ENCODE data around the gene IWS1. TPM values are rescaled to one million over a fixed set of nuclear protein-coding genes. Genes with fewer than 3 reads are reported as not detected.

IWS1 gene
- total RNA-seq, 1 experiment from 2014 or later: 70.5 TPM

DNA sequence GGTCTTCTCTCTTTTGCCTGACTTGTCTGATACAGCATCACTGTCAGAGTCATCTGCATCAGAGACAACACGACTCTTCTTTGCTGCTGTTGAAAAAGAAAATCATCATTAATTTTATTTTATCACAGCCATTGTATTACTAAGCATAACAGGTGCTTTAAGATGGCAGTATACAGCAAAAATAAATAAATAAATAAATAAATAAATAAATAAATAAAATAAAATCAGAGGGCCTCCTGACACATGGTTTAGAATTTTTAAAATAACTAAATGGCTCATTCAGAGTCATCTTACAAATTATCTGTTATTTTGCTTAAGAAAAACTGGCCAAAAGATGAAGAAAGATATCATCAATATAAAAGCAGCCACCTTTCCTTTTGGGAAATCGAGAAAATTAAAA, 22.8 kb downstream of the IWS1 start (continued):
- TF ChIP-seq, protein P1, sequence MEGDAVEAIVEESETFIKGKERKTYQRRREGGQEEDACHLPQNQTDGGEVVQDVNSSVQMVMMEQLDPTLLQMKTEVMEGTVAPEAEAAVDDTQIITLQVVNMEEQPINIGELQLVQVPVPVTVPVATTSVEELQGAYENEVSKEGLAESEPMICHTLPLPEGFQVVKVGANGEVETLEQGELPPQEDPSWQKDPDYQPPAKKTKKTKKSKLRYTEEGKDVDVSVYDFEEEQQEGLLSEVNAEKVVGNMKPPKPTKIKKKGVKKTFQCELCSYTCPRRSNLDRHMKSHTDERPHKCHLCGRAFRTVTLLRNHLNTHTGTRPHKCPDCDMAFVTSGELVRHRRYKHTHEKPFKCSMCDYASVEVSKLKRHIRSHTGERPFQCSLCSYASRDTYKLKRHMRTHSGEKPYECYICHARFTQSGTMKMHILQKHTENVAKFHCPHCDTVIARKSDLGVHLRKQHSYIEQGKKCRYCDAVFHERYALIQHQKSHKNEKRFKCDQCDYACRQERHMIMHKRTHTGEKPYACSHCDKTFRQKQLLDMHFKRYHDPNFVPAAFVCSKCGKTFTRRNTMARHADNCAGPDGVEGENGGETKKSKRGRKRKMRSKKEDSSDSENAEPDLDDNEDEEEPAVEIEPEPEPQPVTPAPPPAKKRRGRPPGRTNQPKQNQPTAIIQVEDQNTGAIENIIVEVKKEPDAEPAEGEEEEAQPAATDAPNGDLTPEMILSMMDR (IDR thresholded peaks at IDR 0.05): no peak
- no peak for TF ChIP-seq MXD4 (CRISPR knock-in tag; IDR thresholded peaks at IDR 0.05; ENCODE audit: borderline replicate concordance)
- no peak for TF ChIP-seq ZNF317 (CRISPR knock-in tag; IDR thresholded peaks at IDR 0.05; ENCODE audit: borderline replicate concordance, low read depth)
- no peak for TF ChIP-seq GABPB1 (CRISPR knock-in tag; IDR thresholded peaks at IDR 0.05)

DNA sequence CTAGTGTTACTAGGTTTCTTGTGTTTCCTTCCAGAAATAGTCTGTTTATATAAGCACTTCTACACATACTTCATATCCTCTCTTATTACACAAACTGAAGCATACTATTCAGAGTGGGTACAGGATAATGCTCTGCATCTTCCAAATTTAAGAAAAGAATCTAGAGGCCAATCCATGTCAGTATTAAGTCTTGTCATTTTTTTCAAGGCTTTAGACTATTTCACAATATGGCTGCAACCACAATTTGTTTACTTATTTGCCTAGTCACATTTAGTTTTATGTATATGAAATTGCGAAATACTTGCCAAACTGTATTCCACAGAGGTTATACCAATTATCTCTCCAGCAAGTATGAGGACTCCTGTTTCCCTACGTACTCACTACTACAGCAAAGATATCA, 27.9 kb downstream of the IWS1 start:
- ATAC-seq (no peak), DNase-seq (ENCODE audit: low spot score) (no peak)
- POLR2A ChIA-PET: no interaction called here
- no peak overlapping the region for H3K27ac Mint-ChIP-seq
- peaks cover 86% of the 10 kb centered on the region for H3K36me3 Mint-ChIP-seq
- TF ChIP-seq, protein P2, sequence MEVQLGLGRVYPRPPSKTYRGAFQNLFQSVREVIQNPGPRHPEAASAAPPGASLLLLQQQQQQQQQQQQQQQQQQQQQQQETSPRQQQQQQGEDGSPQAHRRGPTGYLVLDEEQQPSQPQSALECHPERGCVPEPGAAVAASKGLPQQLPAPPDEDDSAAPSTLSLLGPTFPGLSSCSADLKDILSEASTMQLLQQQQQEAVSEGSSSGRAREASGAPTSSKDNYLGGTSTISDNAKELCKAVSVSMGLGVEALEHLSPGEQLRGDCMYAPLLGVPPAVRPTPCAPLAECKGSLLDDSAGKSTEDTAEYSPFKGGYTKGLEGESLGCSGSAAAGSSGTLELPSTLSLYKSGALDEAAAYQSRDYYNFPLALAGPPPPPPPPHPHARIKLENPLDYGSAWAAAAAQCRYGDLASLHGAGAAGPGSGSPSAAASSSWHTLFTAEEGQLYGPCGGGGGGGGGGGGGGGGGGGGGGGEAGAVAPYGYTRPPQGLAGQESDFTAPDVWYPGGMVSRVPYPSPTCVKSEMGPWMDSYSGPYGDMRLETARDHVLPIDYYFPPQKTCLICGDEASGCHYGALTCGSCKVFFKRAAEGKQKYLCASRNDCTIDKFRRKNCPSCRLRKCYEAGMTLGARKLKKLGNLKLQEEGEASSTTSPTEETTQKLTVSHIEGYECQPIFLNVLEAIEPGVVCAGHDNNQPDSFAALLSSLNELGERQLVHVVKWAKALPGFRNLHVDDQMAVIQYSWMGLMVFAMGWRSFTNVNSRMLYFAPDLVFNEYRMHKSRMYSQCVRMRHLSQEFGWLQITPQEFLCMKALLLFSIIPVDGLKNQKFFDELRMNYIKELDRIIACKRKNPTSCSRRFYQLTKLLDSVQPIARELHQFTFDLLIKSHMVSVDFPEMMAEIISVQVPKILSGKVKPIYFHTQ (CRISPR knock-in tag; IDR thresholded peaks at IDR 0.05): no peak
- TF ChIP-seq KAT7 (CRISPR knock-in tag; IDR thresholded peaks at IDR 0.05; ENCODE audit: borderline replicate concordance): no peak
- TF ChIP-seq PRRX2 (CRISPR knock-in tag; IDR thresholded peaks at IDR 0.05): no peak
- TF ChIP-seq, protein P3, sequence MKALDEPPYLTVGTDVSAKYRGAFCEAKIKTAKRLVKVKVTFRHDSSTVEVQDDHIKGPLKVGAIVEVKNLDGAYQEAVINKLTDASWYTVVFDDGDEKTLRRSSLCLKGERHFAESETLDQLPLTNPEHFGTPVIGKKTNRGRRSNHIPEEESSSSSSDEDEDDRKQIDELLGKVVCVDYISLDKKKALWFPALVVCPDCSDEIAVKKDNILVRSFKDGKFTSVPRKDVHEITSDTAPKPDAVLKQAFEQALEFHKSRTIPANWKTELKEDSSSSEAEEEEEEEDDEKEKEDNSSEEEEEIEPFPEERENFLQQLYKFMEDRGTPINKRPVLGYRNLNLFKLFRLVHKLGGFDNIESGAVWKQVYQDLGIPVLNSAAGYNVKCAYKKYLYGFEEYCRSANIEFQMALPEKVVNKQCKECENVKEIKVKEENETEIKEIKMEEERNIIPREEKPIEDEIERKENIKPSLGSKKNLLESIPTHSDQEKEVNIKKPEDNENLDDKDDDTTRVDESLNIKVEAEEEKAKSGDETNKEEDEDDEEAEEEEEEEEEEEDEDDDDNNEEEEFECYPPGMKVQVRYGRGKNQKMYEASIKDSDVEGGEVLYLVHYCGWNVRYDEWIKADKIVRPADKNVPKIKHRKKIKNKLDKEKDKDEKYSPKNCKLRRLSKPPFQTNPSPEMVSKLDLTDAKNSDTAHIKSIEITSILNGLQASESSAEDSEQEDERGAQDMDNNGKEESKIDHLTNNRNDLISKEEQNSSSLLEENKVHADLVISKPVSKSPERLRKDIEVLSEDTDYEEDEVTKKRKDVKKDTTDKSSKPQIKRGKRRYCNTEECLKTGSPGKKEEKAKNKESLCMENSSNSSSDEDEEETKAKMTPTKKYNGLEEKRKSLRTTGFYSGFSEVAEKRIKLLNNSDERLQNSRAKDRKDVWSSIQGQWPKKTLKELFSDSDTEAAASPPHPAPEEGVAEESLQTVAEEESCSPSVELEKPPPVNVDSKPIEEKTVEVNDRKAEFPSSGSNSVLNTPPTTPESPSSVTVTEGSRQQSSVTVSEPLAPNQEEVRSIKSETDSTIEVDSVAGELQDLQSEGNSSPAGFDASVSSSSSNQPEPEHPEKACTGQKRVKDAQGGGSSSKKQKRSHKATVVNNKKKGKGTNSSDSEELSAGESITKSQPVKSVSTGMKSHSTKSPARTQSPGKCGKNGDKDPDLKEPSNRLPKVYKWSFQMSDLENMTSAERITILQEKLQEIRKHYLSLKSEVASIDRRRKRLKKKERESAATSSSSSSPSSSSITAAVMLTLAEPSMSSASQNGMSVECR (CRISPR knock-in tag; IDR thresholded peaks at IDR 0.05; ENCODE audit: borderline replicate concordance): no peak
- TF ChIP-seq, protein P4, sequence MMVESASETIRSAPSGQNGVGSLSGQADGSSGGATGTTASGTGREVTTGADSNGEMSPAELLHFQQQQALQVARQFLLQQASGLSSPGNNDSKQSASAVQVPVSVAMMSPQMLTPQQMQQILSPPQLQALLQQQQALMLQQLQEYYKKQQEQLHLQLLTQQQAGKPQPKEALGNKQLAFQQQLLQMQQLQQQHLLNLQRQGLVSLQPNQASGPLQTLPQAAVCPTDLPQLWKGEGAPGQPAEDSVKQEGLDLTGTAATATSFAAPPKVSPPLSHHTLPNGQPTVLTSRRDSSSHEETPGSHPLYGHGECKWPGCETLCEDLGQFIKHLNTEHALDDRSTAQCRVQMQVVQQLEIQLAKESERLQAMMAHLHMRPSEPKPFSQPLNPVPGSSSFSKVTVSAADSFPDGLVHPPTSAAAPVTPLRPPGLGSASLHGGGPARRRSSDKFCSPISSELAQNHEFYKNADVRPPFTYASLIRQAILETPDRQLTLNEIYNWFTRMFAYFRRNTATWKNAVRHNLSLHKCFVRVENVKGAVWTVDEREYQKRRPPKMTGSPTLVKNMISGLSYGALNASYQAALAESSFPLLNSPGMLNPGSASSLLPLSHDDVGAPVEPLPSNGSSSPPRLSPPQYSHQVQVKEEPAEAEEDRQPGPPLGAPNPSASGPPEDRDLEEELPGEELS (CRISPR knock-in tag; IDR thresholded peaks at IDR 0.05): no peak
- no peak for TF ChIP-seq NFYB (CRISPR knock-in tag; conservative IDR thresholded peaks at IDR 0.05; ENCODE audit: low read depth)
- TF ChIP-seq, protein P5, sequence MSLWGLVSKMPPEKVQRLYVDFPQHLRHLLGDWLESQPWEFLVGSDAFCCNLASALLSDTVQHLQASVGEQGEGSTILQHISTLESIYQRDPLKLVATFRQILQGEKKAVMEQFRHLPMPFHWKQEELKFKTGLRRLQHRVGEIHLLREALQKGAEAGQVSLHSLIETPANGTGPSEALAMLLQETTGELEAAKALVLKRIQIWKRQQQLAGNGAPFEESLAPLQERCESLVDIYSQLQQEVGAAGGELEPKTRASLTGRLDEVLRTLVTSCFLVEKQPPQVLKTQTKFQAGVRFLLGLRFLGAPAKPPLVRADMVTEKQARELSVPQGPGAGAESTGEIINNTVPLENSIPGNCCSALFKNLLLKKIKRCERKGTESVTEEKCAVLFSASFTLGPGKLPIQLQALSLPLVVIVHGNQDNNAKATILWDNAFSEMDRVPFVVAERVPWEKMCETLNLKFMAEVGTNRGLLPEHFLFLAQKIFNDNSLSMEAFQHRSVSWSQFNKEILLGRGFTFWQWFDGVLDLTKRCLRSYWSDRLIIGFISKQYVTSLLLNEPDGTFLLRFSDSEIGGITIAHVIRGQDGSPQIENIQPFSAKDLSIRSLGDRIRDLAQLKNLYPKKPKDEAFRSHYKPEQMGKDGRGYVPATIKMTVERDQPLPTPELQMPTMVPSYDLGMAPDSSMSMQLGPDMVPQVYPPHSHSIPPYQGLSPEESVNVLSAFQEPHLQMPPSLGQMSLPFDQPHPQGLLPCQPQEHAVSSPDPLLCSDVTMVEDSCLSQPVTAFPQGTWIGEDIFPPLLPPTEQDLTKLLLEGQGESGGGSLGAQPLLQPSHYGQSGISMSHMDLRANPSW (CRISPR knock-in tag; conservative IDR thresholded peaks at IDR 0.05; ENCODE audit: low read depth): no peak
- TF ChIP-seq SMAD4 (CRISPR knock-in tag; IDR thresholded peaks at IDR 0.05): no peak
- no peak for TF ChIP-seq CREB1 (CRISPR knock-in tag; IDR thresholded peaks at IDR 0.05)
- TF ChIP-seq TP53 (CRISPR knock-in tag; IDR thresholded peaks at IDR 0.05): no peak
- H3K9me3 Mint-ChIP-seq: no peaks in the 10 kb centered on the region
- H3K27me3 Mint-ChIP-seq (ENCODE audit: low read depth): no peaks in the 10 kb centered on the region
- no peaks in the 10 kb centered on the region for H3K4me1 Mint-ChIP-seq
- no peak overlapping the region for H3K4me3 Mint-ChIP-seq
- CTCF ChIA-PET: no interaction called here
